IMR-90 (cell line): ENCODE data around the gene CLEC4D.

Source experiments
- BHLHE40 ChIP-seq: fragments of 150-350 bp; IDR thresholded peaks from 2 replicates; pipeline ENCODE4 v1.6.1; 2016; ENCODE audit warnings: mild to moderate bottlenecking, low read depth, low read length
- CEBPB ChIP-seq: IDR thresholded peaks from 2 replicates; pipeline ENCODE4 v1.6.1; 2012; ENCODE audit warnings: low read depth, low read length, improper control_type of control experiment
- CTCF ChIP-seq: conservative IDR thresholded peaks from 2 replicates; pipeline ENCODE4 v1.5.1; 2012; ENCODE audit warnings: mild to moderate bottlenecking, low read depth, low read length, improper control_type of control experiment
- ELK1 ChIP-seq: fragments of 150-350 bp; IDR thresholded peaks from 2 replicates; pipeline ENCODE4 v1.6.1; 2016; ENCODE audit warnings: low read depth, mild to moderate bottlenecking, low read length, moderate library complexity, borderline replicate concordance
- FOS ChIP-seq: fragments of 150-350 bp; IDR thresholded peaks from 2 replicates; pipeline ENCODE4 v1.6.1; 2016; ENCODE audit warnings: low read depth, low read length
- MAFK ChIP-seq: IDR thresholded peaks from 2 replicates; pipeline ENCODE4 v1.6.1; 2012; ENCODE audit warnings: low read depth, low read length, improper control_type of control experiment
- MAZ ChIP-seq: IDR thresholded peaks from 2 replicates; pipeline ENCODE4 v1.6.1; 2012; ENCODE audit warnings: low read depth, mild to moderate bottlenecking, low read length, improper control_type of control experiment, moderate library complexity, borderline replicate concordance
- MXI1 ChIP-seq: IDR thresholded peaks from 2 replicates; pipeline ENCODE4 v1.6.1; 2012; ENCODE audit warnings: low read depth, mild to moderate bottlenecking, low read length, moderate library complexity, borderline replicate concordance
- POLR2A ChIP-seq: IDR thresholded peaks from 2 replicates; pipeline ENCODE4 v1.6.1; 2012; ENCODE audit warnings: mild to moderate bottlenecking, low read depth, low read length
- RAD21 ChIP-seq: IDR thresholded peaks from 2 replicates; pipeline ENCODE4 v1.6.1; 2012; ENCODE audit warnings: low read length, improper control_type of control experiment
- RCOR1 ChIP-seq: IDR thresholded peaks from 2 replicates; pipeline ENCODE4 v1.6.1; 2012; ENCODE audit warnings: mild to moderate bottlenecking, low read length, improper control_type of control experiment; ENCODE audit not compliant: insufficient replicate concordance
- RFX5 ChIP-seq: IDR thresholded peaks from 2 replicates; pipeline ENCODE4 v1.8.0; 2012; ENCODE audit warnings: low read depth, mild to moderate bottlenecking, low read length, moderate library complexity
- SMC3 ChIP-seq: fragments of 150-350 bp; IDR thresholded peaks from 2 replicates; pipeline ENCODE4 v1.6.1; 2016; ENCODE audit warnings: low read depth, mild to moderate bottlenecking, antibody characterized with exemption, low read length, moderate library complexity
- USF2 ChIP-seq: fragments of 150-350 bp; IDR thresholded peaks from 2 replicates; pipeline ENCODE4 v1.6.1; 2017; ENCODE audit warnings: mild to moderate bottlenecking, antibody characterized with exemption, low read length, low read depth

GRCh38 chr12:8549381-8549780, 36.1 kb downstream of the CLEC4D start:
- TF ChIP-seq USF2, result no peak
- no peak for TF ChIP-seq CTCF
- no peak for TF ChIP-seq RAD21
- TF ChIP-seq SMC3, result no peak
- no peak for TF ChIP-seq RCOR1
- no peak for TF ChIP-seq CEBPB
- no peak for TF ChIP-seq RFX5
- TF ChIP-seq POLR2A, result no peak
- no peak for TF ChIP-seq FOS
- no peak for TF ChIP-seq ELK1
- no peak for TF ChIP-seq MAZ
- no peak for TF ChIP-seq MXI1
- TF ChIP-seq MAFK, result no peak
- no peak for TF ChIP-seq BHLHE40
